Gastrocnemius medialis (tissue), 4 donors: Measurements from ENCODE around the gene FARS2. TPM values are rescaled to one million over a fixed set of nuclear protein-coding genes. Genes with fewer than 3 reads are reported as not detected.

Source experiments
- ATAC-seq, 2 donors: fragments of 150-250 bp; one replicate each; pipeline ENCODE4 v1.9.1; 2016
- DNase-seq, 2 donors: peaks; one replicate each; pipeline ENCODE4 v3.0.0-alpha.2; 2019
- H3K27ac ChIP-seq, 4 donors: fragments of 200-600 bp; sonication (generic); 1 replicate in 1 of 4; 2 replicates in 3 of 4; pipeline ENCODE4 v1.5.1; 2016 to 2018; ENCODE audit warnings: mild to moderate bottlenecking in 2 of 4, moderate library complexity in 1 of 4
- H3K27me3 ChIP-seq, 3 donors: fragments of 200-600 bp; sonication (generic) in 2 of 3; 1 replicate in 1 of 3; 2 replicates in 2 of 3; pipeline versions ENCODE4 v1.5.1 to v1.6.0; 2016 to 2019; ENCODE audit warnings: mild to moderate bottlenecking in 1 of 3, moderate library complexity in 1 of 3
- H3K36me3 ChIP-seq, 2 donors: fragments of 200-600 bp; sonication (generic) in 1 of 2; one replicate each; pipeline ENCODE4 v1.5.1; 2017 to 2018
- H3K4me1 ChIP-seq, 2 donors: fragments of 200-600 bp; sonication (generic) in 1 of 2; one replicate each; pipeline ENCODE4 v1.5.1; 2016 to 2017; ENCODE audit warnings: mild to moderate bottlenecking in 2 of 2
- H3K4me3 ChIP-seq, 4 donors: fragments of 200-600 bp; sonication (generic) in 3 of 4; 1 replicate in 1 of 4; 2 replicates in 3 of 4; pipeline ENCODE4 v1.5.1; 2016 to 2019; ENCODE audit warnings: mild to moderate bottlenecking in 2 of 4
- H3K9me3 ChIP-seq, 3 donors: fragments of 200-600 bp; sonication (generic) in 2 of 3; 1 replicate in 1 of 3; 2 replicates in 2 of 3; pipeline ENCODE4 v1.5.1; 2016 to 2019
- CTCF ChIP-seq, 5 experiments: fragments of 450-650 bp in 3 of 5; fragments of 200-600 bp in 2 of 5; sonication (generic) in 2 of 5; IDR thresholded peaks in 4 of 5; conservative IDR thresholded peaks in 1 of 5; 1 replicate in 4 of 5; 2 replicates in 1 of 5; pipeline ENCODE4 v1.5.1; 2016 to 2019; ENCODE audit warnings: antibody characterized with exemption in 5 of 5, mild to moderate bottlenecking in 3 of 5, moderate library complexity in 3 of 5
- POLR2A ChIP-seq, 2 donors: fragments of 450-650 bp; IDR thresholded peaks; one replicate each; pipeline ENCODE4 v1.6.1; 2017; ENCODE audit warnings: antibody characterized with exemption in 2 of 2, mild to moderate bottlenecking in 2 of 2, moderate library complexity in 2 of 2
- in situ Hi-C, 4 donors: fragments of 200-750 bp; cut with MboI; loops; one replicate each; pipeline versions ENCODE4 v1.15.0 to v1.8.0; 2017; ENCODE audit warnings: low sequenced_read_pairs in 4 of 4
- intact Hi-C: fragments of 100-400 bp; cut with DNase I; formaldehyde crosslinking; loops from one replicate; pipeline ENCODE4 v1.15.1; 2023; ENCODE audit warnings: low total_unique reads
- total RNA-seq, 4 donors: library from RNA; depleted of rRNA; stranded (reverse); fragments of >200 nt; gene quantifications; one replicate each; pipeline versions ENCODE4 v1.1.0 to v1.2.3, GENCODE V29; 2016

The FARS2 gene
- total RNA-seq, 4 donors from 2014 or later = 13.6 to 24.0 (median 15.8) TPM

- in situ Hi-C loops (no loop called here), intact Hi-C loops (no loop called here)
- Histone ChIP-seq H3K36me3 (no peaks in the 10 kb centered on the region), H3K27me3 (no peaks in the 10 kb centered on the region), H3K4me1 (no peaks in the 10 kb centered on the region), H3K4me3 (no peak overlapping the region), H3K27ac (no peak overlapping the region), H3K9me3 (no peaks in the 10 kb centered on the region)
- DNase-seq (no peak), ATAC-seq (no peak)
- TF ChIP-seq CTCF (IDR thresholded peaks at IDR 0.05 in 4 of 5, conservative IDR thresholded peaks at IDR 0.05 in 1 of 5) = no peak
Measured at GRCh38 chr6:5345324-5345723, 84.0 kb downstream of the FARS2 start.

- H3K4me1 ChIP-seq = no peaks in the 10 kb centered on the region
- H3K27ac ChIP-seq = no peak overlapping the region
- no peaks in the 10 kb centered on the region for H3K27me3 ChIP-seq
- TF ChIP-seq POLR2A (IDR thresholded peaks at IDR 0.05) = no peak
- H3K4me3 ChIP-seq = no peak overlapping the region
- no peaks in the 10 kb centered on the region for H3K36me3 ChIP-seq
- in situ Hi-C loops = no loop called here
- no peaks in the 10 kb centered on the region for H3K9me3 ChIP-seq
- ATAC-seq (no peak), DNase-seq (no peak)
- intact Hi-C loops = no loop called here
Measured at GRCh38 chr6:5351552-5352210, 90.4 kb downstream of the FARS2 start.

GRCh38 chr6:5353971-5354370 lies 92.7 kb downstream of the FARS2 start:
- Histone ChIP-seq H3K36me3 (no peaks in the 10 kb centered on the region), H3K27me3 (no peaks in the 10 kb centered on the region), H3K4me1 (no peaks in the 10 kb centered on the region), H3K9me3 (no peaks in the 10 kb centered on the region), H3K27ac (no peak overlapping the region), H3K4me3 (no peak overlapping the region)
- in situ Hi-C loops (no loop called here), intact Hi-C loops (no loop called here)
- TF ChIP-seq POLR2A (IDR thresholded peaks at IDR 0.05) = no peak
- TF ChIP-seq CTCF (IDR thresholded peaks at IDR 0.05 in 4 of 5, conservative IDR thresholded peaks at IDR 0.05 in 1 of 5) = no peak
- DNase-seq (no peak), ATAC-seq (no peak)

DNA sequence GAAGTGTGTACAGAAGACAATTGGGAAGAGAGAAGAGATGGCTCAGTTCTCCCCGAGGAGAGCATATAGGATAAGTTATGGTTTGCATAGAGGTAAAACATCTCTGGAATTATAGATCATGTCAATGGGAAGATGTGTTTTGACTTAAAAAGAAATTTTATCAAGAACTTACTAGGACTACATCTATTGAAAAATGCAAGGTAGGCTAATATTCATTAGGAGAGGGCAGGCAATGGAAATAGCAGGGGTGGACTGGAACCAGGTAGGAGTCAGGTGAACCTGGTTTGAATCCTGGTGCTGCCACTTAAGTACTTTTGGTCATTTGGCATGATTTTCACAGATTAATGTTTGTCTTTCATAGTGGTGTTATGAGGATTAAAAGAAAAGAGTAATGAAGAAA lies 96.2 kb downstream of the FARS2 start:
- in situ Hi-C loops (no loop called here), intact Hi-C loops (no loop called here)
- H3K4me1 ChIP-seq = peaks cover 0 to 6% of the 10 kb centered on the region in 2 donors

GRCh38 chr6:5359417-5359816 lies 98.1 kb downstream of the FARS2 start:
- peaks cover 0 to 6% of the 10 kb centered on the region in 2 donors for H3K4me1 ChIP-seq
- in situ Hi-C loops (no loop called here), intact Hi-C loops (no loop called here)
- no peaks in the 10 kb centered on the region for H3K9me3 ChIP-seq
- no peak for DNase-seq
- no peak overlapping the region for H3K27ac ChIP-seq
- H3K36me3 ChIP-seq = no peaks in the 10 kb centered on the region
- no peak overlapping the region for H3K4me3 ChIP-seq
- ATAC-seq = no peak
- no peaks in the 10 kb centered on the region for H3K27me3 ChIP-seq
- TF ChIP-seq POLR2A (IDR thresholded peaks at IDR 0.05) = no peak
- TF ChIP-seq CTCF (IDR thresholded peaks at IDR 0.05 in 4 of 5, conservative IDR thresholded peaks at IDR 0.05 in 1 of 5) = no peak

More for the DNA sequence above, 96.2 kb downstream of the FARS2 start:
- Histone ChIP-seq H3K27ac (no peak overlapping the region), H3K9me3 (no peaks in the 10 kb centered on the region), H3K27me3 (no peaks in the 10 kb centered on the region), H3K36me3 (no peaks in the 10 kb centered on the region), H3K4me3 (no peak overlapping the region)
- ATAC-seq (no peak), DNase-seq (no peak)
- TF ChIP-seq POLR2A (IDR thresholded peaks at IDR 0.05) = no peak
- no peak for TF ChIP-seq CTCF (IDR thresholded peaks at IDR 0.05 in 4 of 5, conservative IDR thresholded peaks at IDR 0.05 in 1 of 5)
